ENCODE results near the gene DCAF4. TPM values are rescaled to one million over a fixed set of nuclear protein-coding genes. Genes with fewer than 3 reads are reported as not detected.
"Not testable (repeated sequence)": the region's sequence is repeated elsewhere in the genome, so short reads cannot be mapped to it uniquely, and the experiment has no call there.

DCAF4 gene
- total RNA-seq, 4 donors from 2014 or later, result 29.0 to 45.0 (median 36.7) TPM

GRCh38 chr14:72946491-72946890, 20.2 kb downstream of the DCAF4 start:
- H3K4me3 ChIP-seq (replicated peaks in 1 of 3), result no peak overlapping the region
- peaks cover 30 to 34% of the 10 kb centered on the region in 2 donors for H3K36me3 ChIP-seq
- TF ChIP-seq POLR2A (IDR thresholded peaks at IDR 0.05) (no peak), CTCF (IDR thresholded peaks at IDR 0.05) (no peak)
- WGBS, 2 donors, result 92 to 100% methylated on average over 8 of the region's 8 CpGs
- H3K27ac ChIP-seq, result no peak overlapping the region
- H3K4me1 ChIP-seq, result no peaks in the 10 kb centered on the region
- H3K9me3 ChIP-seq, result no peaks in the 10 kb centered on the region
- H3K27me3 ChIP-seq, result no peaks in the 10 kb centered on the region
- intact Hi-C loops (cut with DNase I), result loop anchor here (5.0 to 10.0 kb wide), 2 partner anchors 52 to 429 kb away; partner anchors contain the start of gene DPF3
- no peak for DNase-seq

- Histone ChIP-seq H3K27ac (no peak overlapping the region), H3K27me3 (no peaks in the 10 kb centered on the region), H3K4me1 (peaks cover 0 to 2% of the 10 kb centered on the region in 2 donors), H3K36me3 (peaks cover 19 to 23% of the 10 kb centered on the region in 2 donors), H3K9me3 (no peaks in the 10 kb centered on the region), H3K4me3 (replicated peaks in 1 of 3) (no peak overlapping the region)
- 93% methylated on average over 8 to 9 of the region's 9 CpGs for WGBS, 2 donors
- no peak for TF ChIP-seq CTCF (IDR thresholded peaks at IDR 0.05)
- no peak for TF ChIP-seq POLR2A (IDR thresholded peaks at IDR 0.05)
- intact Hi-C loops (cut with DNase I), result loop anchor here (5.0 to 10.0 kb wide), 2 partner anchors 53 to 430 kb away; partner anchors contain the start of gene DPF3
- DNase-seq, result no peak
Measured at GRCh38 chr14:72947366-72948160, 21.3 kb downstream of the DCAF4 start.

GRCh38 chr14:72948481-72949138, 22.3 kb downstream of the DCAF4 start:
- Histone ChIP-seq H3K9me3 (no peaks in the 10 kb centered on the region), H3K4me1 (peaks cover 0 to 2% of the 10 kb centered on the region in 2 donors), H3K36me3 (peaks cover 8 to 13% of the 10 kb centered on the region in 2 donors), H3K27ac (no peak overlapping the region), H3K27me3 (no peaks in the 10 kb centered on the region), H3K4me3 (replicated peaks in 1 of 3) (no peak overlapping the region)
- DNase-seq, result peak; percentile 77 to 79
- TF ChIP-seq CTCF (IDR thresholded peaks at IDR 0.05), result peak; percentile 64 to 88 (median 74)
- no peak for TF ChIP-seq POLR2A (IDR thresholded peaks at IDR 0.05)
- intact Hi-C loops (cut with DNase I), result loop anchor here (5.0 to 10.0 kb wide), 2 partner anchors 54 to 431 kb away; partner anchors contain the start of gene DPF3
- WGBS, 2 donors, result 40% methylated on average over 5 of the region's 5 CpGs

- Histone ChIP-seq H3K27me3 (no peaks in the 10 kb centered on the region), H3K9me3 (no peaks in the 10 kb centered on the region), H3K4me1 (peaks cover 0 to 2% of the 10 kb centered on the region in 2 donors), H3K27ac (no peak overlapping the region), H3K4me3 (replicated peaks in 1 of 3) (no peak overlapping the region), H3K36me3 (peaks cover 14 to 21% of the 10 kb centered on the region in 2 donors)
- intact Hi-C loops (cut with DNase I), result no loop called here
- TF ChIP-seq CTCF (IDR thresholded peaks at IDR 0.05) (no peak), POLR2A (IDR thresholded peaks at IDR 0.05) (no peak)
- WGBS, 2 donors, result 42 to 53% methylated on average over 3 of the region's 3 CpGs
- DNase-seq, result peak; percentile 66 to 73
Measured at GRCh38 chr14:72952171-72952570, 25.9 kb downstream of the DCAF4 start.

- H3K9me3 ChIP-seq; DNase-seq; H3K27me3 ChIP-seq; H3K27ac ChIP-seq; H3K4me1 ChIP-seq; H3K4me3 ChIP-seq (replicated peaks in 1 of 3); intact Hi-C loops (cut with DNase I): not testable (repeated sequence)
- H3K36me3 ChIP-seq, result peaks cover 23 to 32% of the 10 kb centered on the region in 2 donors
- WGBS, 2 donors, result 96 to 98% methylated on average over 9 of the region's 9 CpGs
Measured at GRCh38 chr14:72956741-72957140, 30.5 kb downstream of the DCAF4 start.

Data from thyroid gland (tissue), 4 donors.